Endometrial microvascular endothelial cells (primary cell): ENCODE measurements around the gene CAPN15. TPM values are rescaled to one million over a fixed set of nuclear protein-coding genes. Genes with fewer than 3 reads are reported as not detected.

Source experiments
- in situ Hi-C: cut with HindIII; loops from 2 replicates; pipeline ENCODE4 v1.10.0; 2017; ENCODE audit warnings: low sequenced_read_pairs, low pct_unique_long_range_greater_than_20kb; ENCODE audit errors: inconsistent ontology term
- total RNA-seq: library from RNA; depleted of rRNA; stranded (reverse); fragments of >200 nt; gene quantifications from one replicate; pipeline ENCODE4 v1.2.3, GENCODE V29; 2015; ENCODE audit errors: inconsistent ontology term

CAPN15 gene
- total RNA-seq, 1 donor from 2014 or later = 60.2 TPM

DNA sequence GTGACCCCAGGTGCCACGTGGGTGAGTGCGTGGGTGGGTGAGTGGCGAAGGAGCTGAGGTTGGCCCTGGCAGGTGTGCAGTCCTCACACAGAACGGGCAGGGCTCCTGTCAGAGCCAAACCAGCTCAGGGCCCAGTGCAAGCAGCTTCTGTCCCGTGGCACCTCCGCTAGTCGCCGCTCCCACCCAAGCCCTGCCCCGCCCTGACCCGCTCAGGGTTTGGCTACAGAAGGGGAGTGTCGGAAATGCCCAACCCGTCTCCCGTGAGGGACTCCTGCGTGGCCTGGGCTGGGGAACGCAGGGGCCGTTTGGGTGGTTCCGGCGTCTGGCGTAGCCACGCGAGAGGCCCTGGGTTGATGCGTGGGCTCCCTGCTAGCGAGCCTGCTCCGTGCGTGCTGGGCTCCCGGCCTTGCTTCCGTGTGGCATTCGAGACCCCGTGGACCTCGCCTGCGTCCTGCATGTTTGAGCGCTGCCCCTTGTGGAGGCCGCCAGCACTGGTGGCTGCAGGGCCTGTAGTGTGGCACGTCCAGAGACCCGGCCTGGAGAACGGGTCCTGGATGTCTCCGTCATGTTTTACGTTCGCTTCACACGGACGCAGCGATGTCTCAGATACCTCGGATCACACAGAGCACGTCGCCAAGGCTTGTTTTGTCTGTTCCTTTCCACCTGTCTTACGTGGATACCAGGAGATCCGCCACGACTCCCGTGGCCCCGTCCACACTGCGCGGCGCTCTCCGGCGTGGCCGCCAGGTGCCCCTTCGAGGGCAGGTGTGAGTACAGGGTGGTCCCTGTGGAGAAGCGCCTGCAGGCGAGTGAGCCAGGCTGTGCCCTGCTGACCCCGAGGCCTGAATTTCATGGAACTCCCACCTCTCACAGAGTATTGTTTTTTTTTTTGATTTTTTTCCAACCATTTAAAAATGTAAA lies 10.2 kb downstream of the CAPN15 start:
- in situ Hi-C loops = no loop called here

DNA sequence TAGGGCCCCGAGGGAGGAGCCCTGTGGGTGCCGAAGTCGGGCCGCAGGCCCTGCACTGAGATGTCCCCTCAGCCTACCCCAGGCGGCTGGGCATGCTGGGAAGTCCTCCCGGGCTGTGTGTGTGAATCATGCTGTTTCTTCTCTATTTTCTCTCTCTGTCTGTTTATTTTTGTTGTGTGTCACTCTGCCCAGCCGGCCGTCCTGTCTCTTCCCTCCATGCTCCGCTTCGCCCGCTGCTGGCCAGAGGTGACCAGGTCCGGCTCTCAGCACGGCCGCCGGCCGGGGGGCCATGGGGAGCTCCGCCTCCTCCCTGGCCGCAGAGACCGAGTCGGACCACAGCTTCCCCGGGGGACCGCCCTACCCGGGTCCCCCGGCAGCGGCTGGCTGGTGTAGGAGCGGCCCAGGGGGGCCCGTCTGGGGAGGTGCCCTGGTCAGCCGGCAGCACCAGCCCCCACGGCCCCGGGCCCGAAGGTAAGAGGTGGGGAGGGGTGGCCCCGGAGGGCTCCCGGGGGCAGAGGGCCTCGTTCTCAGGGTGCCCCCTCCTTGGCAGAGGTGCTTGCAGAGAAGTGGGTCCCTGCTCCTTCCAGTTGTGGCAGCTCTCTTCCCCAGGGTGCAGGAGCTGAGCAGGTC lies 12.5 kb downstream of the CAPN15 start:
- in situ Hi-C loops = no loop called here

- in situ Hi-C loops = no loop called here
These were observed 13.3 kb downstream of the CAPN15 start for GRCh38 chr16:540645-541340.

DNA sequence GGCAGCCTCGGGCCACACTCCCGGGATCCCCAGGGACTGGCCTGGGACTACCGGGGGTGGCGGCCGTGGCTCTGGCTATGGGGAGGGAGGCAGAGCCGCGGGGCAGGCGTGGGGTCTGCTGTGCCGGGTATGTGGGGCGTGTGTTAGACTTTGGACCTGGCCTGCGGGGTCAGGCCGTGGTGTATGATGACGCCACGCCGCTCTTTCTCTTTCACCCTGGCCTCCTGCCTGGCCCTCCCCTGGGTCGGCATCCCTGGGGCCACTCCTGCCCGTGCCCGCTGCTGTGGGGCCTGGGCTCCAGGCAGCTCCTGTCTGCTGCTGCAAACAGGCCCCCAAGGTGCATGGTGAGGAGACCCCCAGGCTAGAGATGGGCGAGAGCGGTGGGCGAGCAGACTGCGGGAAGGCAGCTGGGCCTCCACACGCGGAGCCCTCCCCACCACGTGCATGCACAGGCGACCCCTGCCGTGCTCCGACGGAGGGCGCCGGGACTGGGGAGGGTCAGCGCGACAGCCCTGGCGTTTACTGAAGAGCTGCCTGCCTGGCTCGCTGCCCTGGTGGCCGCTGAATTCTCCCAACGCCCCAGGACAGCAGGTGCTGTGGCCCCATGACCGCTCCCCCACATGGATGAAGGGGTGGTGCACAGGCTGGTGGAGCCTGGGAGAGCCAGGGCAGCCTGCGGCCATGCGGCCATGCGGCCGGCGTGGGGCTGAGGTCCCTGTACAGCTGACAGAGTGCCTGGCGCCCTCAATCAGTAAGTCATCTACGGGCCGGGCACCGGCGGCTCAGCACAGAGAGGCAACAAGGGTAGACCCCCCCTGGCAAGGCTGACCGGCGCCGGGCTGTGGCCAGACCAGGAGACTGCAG lies 16.0 kb downstream of the CAPN15 start:
- in situ Hi-C loops = no loop called here

DNA sequence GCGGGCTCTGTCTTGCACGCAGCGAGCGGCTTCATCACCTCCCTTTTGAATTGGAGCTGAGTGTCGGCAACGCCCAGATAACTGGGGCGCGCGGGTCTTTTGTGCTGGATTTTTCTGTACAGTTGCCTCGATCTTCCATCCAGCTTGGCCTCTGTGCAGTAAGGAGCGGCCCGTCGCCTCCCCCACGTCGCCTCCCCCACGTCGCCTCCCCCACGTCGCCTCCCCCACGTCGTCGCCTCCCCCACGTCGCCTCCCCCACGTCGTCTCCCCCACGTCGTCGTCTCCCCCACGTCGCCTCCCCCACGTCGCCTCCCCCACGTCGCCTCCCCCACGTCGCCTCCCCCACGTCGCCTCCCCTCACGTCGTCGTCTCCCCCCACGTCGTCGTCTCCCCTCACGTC lies 17.0 kb downstream of the CAPN15 start:
- in situ Hi-C loops = no loop called here

- in situ Hi-C loops = no loop called here
These were observed 19.6 kb downstream of the CAPN15 start for GRCh38 chr16:546909-547770.

GRCh38 chr16:548586-548985 lies 21.1 kb downstream of the CAPN15 start:
- in situ Hi-C loops = no loop called here

DNA sequence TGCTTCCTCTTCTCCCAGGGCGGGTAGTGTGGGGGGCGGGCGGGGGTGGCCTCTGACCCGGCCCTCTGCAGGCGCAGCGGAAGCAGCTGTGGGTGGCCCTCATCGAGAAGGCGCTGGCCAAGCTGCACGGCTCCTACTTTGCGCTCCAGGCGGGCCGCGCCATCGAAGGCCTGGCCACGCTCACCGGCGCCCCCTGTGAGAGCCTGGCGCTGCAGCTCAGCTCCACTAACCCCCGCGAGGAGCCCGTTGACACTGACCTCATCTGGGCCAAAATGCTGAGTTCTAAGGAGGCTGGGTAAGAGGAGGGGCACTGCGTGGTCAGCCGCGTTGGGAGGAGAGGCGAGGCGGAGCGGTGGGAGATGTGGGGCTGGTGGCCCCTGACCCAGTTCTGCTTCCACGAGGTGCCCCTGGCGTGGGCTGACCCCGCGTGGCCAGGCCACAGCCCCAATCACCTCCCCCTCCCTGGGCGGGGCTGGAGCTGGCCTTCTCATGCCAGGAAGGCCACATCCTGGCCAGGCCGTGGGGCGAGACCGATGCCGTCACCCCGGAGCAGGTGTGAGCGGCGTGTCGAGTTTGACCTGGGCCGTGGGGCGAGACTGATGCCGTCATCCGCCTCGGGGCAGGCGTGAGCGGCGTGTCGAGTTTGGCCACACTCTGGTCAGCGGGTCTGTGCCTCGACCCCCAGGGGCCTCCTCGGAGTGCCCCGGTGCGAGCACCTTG lies 22.2 kb downstream of the CAPN15 start:
- in situ Hi-C loops = no loop called here

DNA sequence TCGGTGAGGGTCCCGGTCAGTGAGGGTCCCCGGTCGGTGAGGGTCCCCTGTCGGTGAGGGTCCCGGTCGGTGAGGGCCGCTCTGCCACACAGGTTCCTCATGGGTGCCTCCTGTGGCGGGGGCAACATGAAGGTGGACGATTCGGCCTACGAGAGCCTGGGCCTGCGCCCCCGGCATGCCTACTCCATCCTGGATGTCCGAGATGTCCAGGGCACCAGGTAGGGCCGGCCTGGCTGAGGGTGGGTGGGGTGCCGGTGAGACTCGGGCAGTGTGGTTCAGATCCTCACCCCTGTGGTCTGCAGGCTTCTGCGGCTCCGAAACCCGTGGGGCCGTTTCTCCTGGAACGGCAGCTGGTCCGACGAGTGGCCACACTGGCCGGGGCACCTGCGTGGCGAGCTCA lies 23.7 kb downstream of the CAPN15 start:
- in situ Hi-C loops = no loop called here

- in situ Hi-C loops = no loop called here
These were observed 24.7 kb downstream of the CAPN15 start for GRCh38 chr16:552171-552570.

- in situ Hi-C loops = no loop called here
These were observed 26.2 kb downstream of the CAPN15 start for GRCh38 chr16:553601-554296.

- in situ Hi-C loops = no loop called here
These were observed 26.7 kb downstream of the CAPN15 start for GRCh38 chr16:554297-554621.

- in situ Hi-C loops = no loop called here
These were observed 27.3 kb downstream of the CAPN15 start for GRCh38 chr16:554640-555365.

- in situ Hi-C loops = no loop called here
These were observed 28.3 kb downstream of the CAPN15 start for GRCh38 chr16:555528-556473.

DNA sequence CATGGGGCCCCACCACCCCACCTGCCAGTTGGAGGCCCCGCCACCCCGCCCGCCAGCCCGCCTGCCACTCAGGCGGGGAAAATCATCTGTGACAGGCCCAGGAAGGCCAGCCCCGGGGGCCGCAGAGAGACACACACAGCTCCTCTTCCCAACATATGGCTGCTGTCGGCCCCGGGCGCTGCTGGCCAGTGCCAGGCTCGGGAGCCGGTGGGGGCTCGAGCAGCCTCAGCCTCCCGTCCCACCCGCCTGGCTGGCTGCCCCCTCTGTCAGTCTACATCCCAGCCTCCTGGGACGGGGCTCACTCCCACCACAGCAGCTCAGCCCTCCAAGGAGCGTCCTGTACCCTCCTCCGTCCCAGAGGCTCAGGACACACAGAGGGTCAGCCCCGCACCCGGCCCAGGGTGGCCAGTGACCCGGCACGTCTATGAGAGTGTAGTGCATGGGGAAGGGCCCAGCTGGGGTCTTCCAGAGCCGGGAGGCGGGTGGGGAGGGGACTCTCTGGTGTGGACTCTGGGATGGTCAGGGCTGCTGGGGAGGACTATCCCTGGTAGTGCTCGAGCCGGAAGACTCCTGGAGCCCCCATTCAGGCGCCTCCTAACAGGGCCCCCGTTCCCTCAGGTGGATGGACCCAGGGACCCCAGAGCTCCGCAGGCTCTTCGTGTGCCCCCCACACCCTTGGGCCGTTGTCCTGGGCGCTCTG lies 29.1 kb downstream of the CAPN15 start:
- in situ Hi-C loops = no loop called here
